GM12878 (cell line): Measurements from ENCODE around the gene CNNM2. TPM values are rescaled to one million over a fixed set of nuclear protein-coding genes. Genes with fewer than 3 reads are reported as not detected.

ENCODE experiments used
- ATAC-seq: fragments of 200-7000 bp; cut with Tn5 transposase; 3 replicates; pipeline ENCODE4 v1.9.1; 2020; ENCODE audit warnings: mild to moderate bottlenecking, moderate library complexity
- BruUV-seq: library from RNA; stranded (reverse); fragments of 400-500 nt; replicated peaks from 2 replicates; lab custom pipeline; 2021; lab: Mats Ljungman, UMichigan
- CTCF ChIA-PET: fragments of 300-600 bp; sonication (Branson Sonifier 250); formaldehyde crosslinking; extraction: SDS; loops from one replicate; lab custom pipeline; 2021; ENCODE audit warnings: inconsistent platforms; lab: Yijun Ruan, JAX
- POLR2A ChIA-PET: fragments of 350-600 bp; formaldehyde crosslinking; extraction: SDS; loops from one replicate; lab custom pipeline; 2021; ENCODE audit warnings: inconsistent platforms; lab: Charles Lee
- RAD21 ChIA-PET: fragments of 300-600 bp; sonication (Branson Sonifier 250); formaldehyde crosslinking; loops from one replicate; lab custom pipeline; 2023; ENCODE audit warnings: antibody characterized with exemption; ENCODE audit not compliant: unreplicated experiment; lab: Charles Lee
- SMC1A ChIA-PET: fragments of 300-600 bp; sonication (Branson Sonifier 250); formaldehyde crosslinking; loops from one replicate; lab custom pipeline; 2023; ENCODE audit not compliant: unreplicated experiment, uncharacterized antibody; lab: Charles Lee
- DNase-seq: peaks from one replicate; pipeline ENCODE4 v3.0.0-alpha.2; 2011; ENCODE audit warnings: low read depth, low spot score
- FAIRE-seq: peaks from 3 replicates; lab custom pipeline; 2011; peaks lifted over from hg19 to GRCh38; lab: Jason Lieb, UNC
- H2AFZ ChIP-seq: 2 replicates; pipeline ENCODE4 v1.6.0; 2011; ENCODE audit warnings: low read depth, low read length, control low read depth; ENCODE audit not compliant: control insufficient read depth
- H3K27ac ChIP-seq: 2 replicates; pipeline ENCODE4 v1.5.1; 2011; ENCODE audit warnings: control low read depth; ENCODE audit not compliant: control insufficient read depth, insufficient read depth
- H3K27me3 ChIP-seq, 2 experiments: replicated peaks in 1 of 2; 2 replicates each; pipeline versions ENCODE4 v1.6.0 to v1.6.1; 2011; ENCODE audit warnings: low read length in 1 of 2; ENCODE audit not compliant: control insufficient read depth in 2 of 2, insufficient read depth in 2 of 2
- H3K36me3 ChIP-seq, 2 experiments: 2 replicates each; pipeline ENCODE4 v1.5.1; 2011; ENCODE audit warnings: low read length in 1 of 2; ENCODE audit not compliant: control insufficient read depth in 2 of 2, insufficient read depth in 2 of 2
- H3K4me1 ChIP-seq: 2 replicates; pipeline ENCODE4 v1.6.1; 2011; ENCODE audit warnings: mild to moderate bottlenecking, low read length, moderate library complexity, mixed read lengths; ENCODE audit not compliant: control insufficient read depth, insufficient read depth
- H3K4me2 ChIP-seq: 2 replicates; pipeline ENCODE4 v1.6.0; 2011; ENCODE audit warnings: control low read depth; ENCODE audit not compliant: control insufficient read depth, insufficient read depth
- H3K4me3 ChIP-seq: fragments of 200-600 bp; sonication (generic); 2 replicates; pipeline ENCODE4 v1.5.1; 2016
- H3K79me2 ChIP-seq: 2 replicates; pipeline ENCODE4 v1.6.0; 2011; ENCODE audit warnings: low read length; ENCODE audit not compliant: control insufficient read depth, insufficient read depth
- H3K9ac ChIP-seq: 2 replicates; pipeline ENCODE4 v1.8.0; 2011; ENCODE audit warnings: low read length, control low read depth, mixed read lengths; ENCODE audit not compliant: control insufficient read depth, insufficient read depth
- H3K9me3 ChIP-seq: replicated peaks from 3 replicates; pipeline ENCODE4 v1.5.1; 2011; ENCODE audit warnings: mild to moderate bottlenecking, low read length; ENCODE audit not compliant: control insufficient read depth, insufficient read depth
- H4K20me1 ChIP-seq: 2 replicates; pipeline ENCODE4 v1.6.0; 2011; ENCODE audit not compliant: control insufficient read depth, insufficient read depth
- ATF3 ChIP-seq: IDR thresholded peaks from 2 replicates; pipeline ENCODE4 v1.6.1; 2011; ENCODE audit warnings: low read depth, mild to moderate bottlenecking, low read length, moderate library complexity, borderline replicate concordance; ENCODE audit errors: extremely low read depth
- BCLAF1 ChIP-seq: fragments of 450-650 bp; IDR thresholded peaks from 2 replicates; pipeline ENCODE4 v1.6.1; 2017; ENCODE audit warnings: antibody characterized with exemption, mild to moderate bottlenecking, moderate library complexity
- CREB1 ChIP-seq: IDR thresholded peaks from 2 replicates; pipeline ENCODE4 v1.6.1; 2012; ENCODE audit warnings: low read depth, mild to moderate bottlenecking, inconsistent platforms
- CTCF ChIP-seq, 3 experiments: IDR thresholded peaks in 2 of 3; conservative IDR thresholded peaks in 1 of 3; 2 replicates each; pipeline ENCODE4 v1.5.1; 2011; ENCODE audit warnings: low read depth in 3 of 3, low read length in 3 of 3, mild to moderate bottlenecking in 3 of 3, control low read depth in 2 of 3, moderate library complexity in 2 of 3, inconsistent platforms in 1 of 3, mixed read lengths in 1 of 3; ENCODE audit not compliant: control insufficient read depth in 2 of 3, insufficient read depth in 1 of 3; ENCODE audit errors: extremely low read depth in 1 of 3
- ESRRA ChIP-seq: IDR thresholded peaks from 2 replicates; pipeline ENCODE4 v1.6.1; 2012; ENCODE audit warnings: mild to moderate bottlenecking, low read length, improper control_type of control experiment
- IRF3 ChIP-seq: fragments of 450-650 bp; IDR thresholded peaks from 2 replicates; pipeline ENCODE4 v1.6.1; 2014; ENCODE audit warnings: mild to moderate bottlenecking
- MLLT1 ChIP-seq: fragments of 450-650 bp; IDR thresholded peaks from 2 replicates; pipeline ENCODE4 v1.6.1; 2016; ENCODE audit warnings: mild to moderate bottlenecking
- NFIC ChIP-seq: IDR thresholded peaks from 2 replicates; pipeline ENCODE4 v1.6.1; 2012; ENCODE audit warnings: low read depth, mild to moderate bottlenecking, inconsistent platforms, low read length, moderate library complexity
- POLR2AphosphoS5 ChIP-seq: IDR thresholded peaks from 2 replicates; pipeline ENCODE4 v1.6.1; 2011; ENCODE audit warnings: mild to moderate bottlenecking, low read length, inconsistent platforms
- SREBF1 ChIP-seq: IDR thresholded peaks from 2 replicates; pipeline ENCODE4 v1.6.1; 2012; ENCODE audit warnings: mild to moderate bottlenecking, low read length
- STAT1 ChIP-seq: fragments of 450-650 bp; conservative IDR thresholded peaks from 2 replicates; pipeline ENCODE4 v1.6.1; 2014; ENCODE audit warnings: antibody characterized with exemption, mild to moderate bottlenecking
- WGBS: methylation state at CpG from one replicate; pipeline ENCODE4 v1.1.6; 2016; ENCODE audit warnings: low lambda C conversion rate; ENCODE audit not compliant: insufficient replicate concordance, insufficient coverage; ENCODE audit errors: missing lambda C conversion rate; 5-methylcytosine and 5-hydroxymethylcytosine counted together
- in situ Hi-C: fragments of 300-500 bp; cut with MboI; formaldehyde crosslinking; loops from 9 replicates; pipeline ENCODE4 v1.14.3; 2018; ENCODE audit warnings: mixed read lengths
- intact Hi-C: fragments of 100-400 bp; cut with micrococcal nuclease; formaldehyde crosslinking; loops from one replicate; pipeline ENCODE4 v1.14.2; 2022; ENCODE audit not compliant: unreplicated experiment
- polyA plus RNA-seq, 11 experiments: library from polyadenylated mRNA; depleted of rRNA in 4 of 11; unstranded in 6 of 11; stranded (reverse) in 5 of 11; fragments of >200 nt; fragmentation: Nextera tagmentation in 4 of 11; fragmentation: Illumina TruSeq in 1 of 11; extraction: Ambion mirVana in 4 of 11; extraction: Trizol in 1 of 11; gene quantifications; 1 replicate in 1 of 11; 2 replicates in 10 of 11; pipeline versions ENCODE4 v1.2.1 to v1.2.3, GENCODE V29; 2011 to 2016; ENCODE audit warnings: inconsistent platforms in 2 of 11, missing spikeins in 2 of 11, low read depth in 1 of 11
- total RNA-seq, 4 experiments: library from RNA; depleted of rRNA in 3 of 4; stranded (reverse); fragments of >200 nt in 3 of 4; fragmentation: Illumina TruSeq in 1 of 4; extraction: Trizol in 1 of 4; gene quantifications; 2 replicates each; pipeline versions ENCODE4 v1.2.1 to v1.2.3, GENCODE V29; 2013 to 2021

CNNM2 gene
- total and polyA plus RNA-seq, 10 of the 15 experiments (the other 5 are each of a cell fraction or from before 2014, with no cell fraction given) = 0.18 to 7.3 (median 2.5) TPM

GRCh38 chr10:103066141-103067098, 148.3 kb downstream of the CNNM2 start:
- Histone ChIP-seq H3K9me3 (no peaks in the 10 kb centered on the region), H3K79me2 (no peaks in the 10 kb centered on the region), H3K27ac (no peak overlapping the region), H3K9ac (no peak overlapping the region), H3K4me1 (peaks cover 37% of the 10 kb centered on the region), H4K20me1 (no peaks in the 10 kb centered on the region), H2AFZ (no peak overlapping the region), H3K36me3 (no peaks in the 10 kb centered on the region; a peak in 1 of 4 replicates), H3K27me3 (no peaks in the 10 kb centered on the region), H3K4me2 (no peak overlapping the region), H3K4me3 (no peak overlapping the region)
- no peak for ATAC-seq
- ChIA-PET SMC1A (interaction anchor here (0.6 to 8.1 kb wide), 8 partner anchors 12 to 147 kb away, joined by 3 to 164 read pairs (median 3); partner anchors contain the start of gene CNNM2), RAD21 (interaction anchor here (0.9 to 2.1 kb wide), 3 partner anchors 9 to 178 kb away, joined by 3 to 9 read pairs (median 5); partner anchors contain the start of gene CNNM2), CTCF (interaction anchor here (0.6 to 12.0 kb wide), 11 partner anchors 9 to 928 kb away, joined by 3 to 174 read pairs (median 7); partner anchors contain the start of genes CALHM3 and CNNM2), POLR2A (interaction anchor here (1.0 to 2.2 kb wide), 3 partner anchors 12 to 149 kb away, joined by 5 to 7 read pairs (median 5); partner anchors contain the start of gene CNNM2)
- no TSS peak for BruUV-seq
- FAIRE-seq = no peak
- WGBS = 91% methylated on average over 16 of the region's 16 CpGs
- no peak for DNase-seq
- in situ Hi-C loops (loop anchor here (5.0 kb wide), 2 partner anchors 149 to 234 kb away; partner anchors contain the start of gene CNNM2), intact Hi-C loops (loop anchor here (10.0 kb wide), 1 partner anchor 342 kb away; no protein-coding TSS in a partner anchor)
- TF ChIP-seq BCLAF1 (no peak), CTCF (IDR thresholded peaks at IDR 0.05 in 2 of 3, conservative IDR thresholded peaks at IDR 0.05 in 1 of 3; ENCODE audit: control insufficient read depth in 2 of 3, extremely low read depth in 1 of 3, insufficient read depth in 1 of 3, low read depth in 3 of 3, low read length in 3 of 3) (no peak), ESRRA (no peak), POLR2AphosphoS5 (no peak), IRF3 (no peak), NFIC (no peak), SREBF1 (no peak), MLLT1 (no peak), ATF3 (no peak), STAT1 (no peak), CREB1 (no peak)
